HG02798 (cell line): ENCODE data around the gene FBN1.

ENCODE experiments used
- ATAC-seq: cut with Tn5 transposase; IDR thresholded peaks from one replicate; pipeline ENCODE4 v1.9.1; 2021; ENCODE audit warnings: mild to moderate bottlenecking; ENCODE audit not compliant: unreplicated experiment, poor library complexity

Gene FBN1

GRCh38 chr15:48584090-48584811, 61.3 kb downstream of the FBN1 start:
- ATAC-seq: no peak

- ATAC-seq: no peak
Observed at GRCh38 chr15:48582452-48583247, 62.9 kb downstream of the FBN1 start.

DNA sequence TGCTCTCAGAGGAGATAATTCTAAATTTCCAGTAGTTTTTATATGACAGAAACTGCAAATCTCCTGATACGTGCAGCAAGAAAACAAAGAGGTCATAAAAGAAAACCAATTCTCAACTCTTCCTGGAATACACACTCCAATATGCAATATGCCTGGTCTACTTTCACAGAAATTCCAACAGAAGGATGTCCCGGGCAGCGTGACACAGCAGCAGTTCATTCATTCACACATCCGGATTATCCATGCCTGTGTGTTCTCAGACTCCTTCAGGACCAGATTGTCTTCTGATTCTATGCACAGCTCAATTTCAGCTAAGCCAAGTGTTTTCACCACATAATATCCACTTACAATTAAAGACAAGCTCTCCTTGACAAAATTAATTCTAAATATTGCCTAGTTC, 64.3 kb downstream of the FBN1 start:
- no peak for ATAC-seq

GRCh38 chr15:48580736-48581135, 64.8 kb downstream of the FBN1 start:
- no peak for ATAC-seq

- no peak for ATAC-seq
Observed at GRCh38 chr15:48579945-48580671, 65.4 kb downstream of the FBN1 start.

DNA sequence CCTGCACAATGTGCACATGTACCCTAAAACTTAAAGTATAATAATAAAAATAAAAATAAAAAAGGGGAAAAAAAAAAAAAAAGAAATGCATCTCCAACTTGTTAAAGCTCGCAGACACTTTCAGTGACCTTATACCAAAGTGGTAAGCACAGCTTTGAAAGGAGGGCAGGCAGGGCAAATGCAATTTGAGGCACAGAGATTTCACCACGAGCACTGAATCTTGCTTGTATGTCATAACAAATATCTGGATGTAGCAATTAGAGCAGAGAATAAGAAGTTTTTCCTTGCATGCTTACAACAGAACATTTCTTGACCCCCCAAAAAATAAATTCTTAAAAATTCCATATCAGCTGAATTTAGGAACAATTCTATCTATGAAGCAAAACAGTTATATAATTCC, 66.5 kb downstream of the FBN1 start:
- no peak for ATAC-seq

GRCh38 chr15:48577469-48577868, 68.0 kb downstream of the FBN1 start:
- no peak for ATAC-seq

DNA sequence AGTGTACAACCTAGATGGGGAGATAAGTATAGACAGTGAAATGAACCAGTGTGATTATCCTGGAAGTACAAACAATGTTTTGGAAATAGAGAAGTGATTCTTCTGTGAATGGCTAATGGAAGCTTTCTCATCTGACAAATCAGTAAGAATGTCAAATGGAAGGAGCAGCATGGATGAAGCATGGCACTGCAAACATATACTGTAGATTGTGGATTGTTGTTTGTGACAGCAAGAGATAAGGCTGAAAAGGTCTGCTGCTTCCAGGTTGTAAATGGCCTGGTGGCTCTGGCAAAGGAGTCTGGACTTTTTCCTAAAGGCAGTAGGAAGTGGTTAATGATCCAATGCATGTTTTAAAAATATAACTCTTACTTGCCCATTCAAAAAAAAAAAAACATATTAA, 71.3 kb downstream of the FBN1 start:
- no peak for ATAC-seq

DNA sequence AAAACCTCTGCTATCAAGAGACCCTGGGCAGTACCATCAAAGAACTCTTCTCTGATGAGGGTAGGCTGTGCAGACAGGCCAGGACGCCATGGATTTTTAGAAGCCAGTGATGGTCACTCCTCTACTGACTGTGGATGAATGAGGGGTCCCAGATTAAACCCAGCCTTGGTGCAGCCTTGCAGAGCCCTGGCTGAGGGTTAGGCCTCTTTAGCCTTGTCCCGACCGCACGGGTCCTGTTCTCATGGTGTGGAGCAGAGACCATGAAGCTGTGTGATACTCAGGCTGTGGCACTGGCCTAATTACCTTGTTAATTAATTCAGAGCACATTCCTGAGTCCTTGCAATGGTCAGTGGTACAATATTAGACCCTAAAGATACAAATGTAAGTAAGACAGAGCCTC, 71.7 kb downstream of the FBN1 start:
- ATAC-seq: no peak

DNA sequence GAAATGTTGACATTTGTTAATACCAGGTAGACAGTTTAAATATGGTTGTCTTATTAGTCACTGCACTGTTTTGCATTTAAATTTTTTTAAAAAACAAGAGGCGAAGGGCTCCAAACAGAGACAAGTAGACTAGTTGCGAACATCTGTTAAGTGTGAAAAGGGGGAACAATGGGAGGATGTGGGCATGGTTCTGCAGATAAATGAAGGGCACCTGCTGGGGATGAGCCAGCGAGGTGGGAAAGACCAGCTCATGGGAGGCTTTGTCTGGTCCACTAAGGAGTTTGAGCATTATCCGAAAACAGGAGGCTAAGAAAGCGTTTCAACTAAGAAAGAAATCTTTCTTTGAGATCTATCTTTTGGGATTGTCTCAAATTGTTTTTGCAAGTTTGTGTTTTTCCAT, 72.7 kb downstream of the FBN1 start:
- no peak for ATAC-seq

- no peak for ATAC-seq
Observed at GRCh38 chr15:48571510-48571909, 74.0 kb downstream of the FBN1 start.

DNA sequence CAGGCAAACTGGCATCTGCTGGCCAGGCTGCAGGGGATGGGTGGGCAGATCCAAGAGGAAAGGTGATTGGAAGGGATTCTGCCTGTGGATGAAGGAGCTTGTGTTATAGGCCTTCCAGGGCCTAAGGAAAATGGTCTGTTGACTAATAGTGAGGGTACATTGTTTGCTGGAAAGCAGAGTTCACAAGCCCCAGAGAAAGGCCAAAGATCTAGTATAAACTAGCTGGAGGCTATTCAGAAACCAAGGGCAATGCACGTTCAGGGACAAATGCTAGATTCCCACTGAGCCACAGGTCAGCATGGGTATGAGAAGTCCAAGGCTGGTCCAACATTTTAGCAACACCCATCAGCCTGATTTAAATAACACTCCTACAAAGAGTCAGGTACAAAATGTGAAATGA, 74.7 kb downstream of the FBN1 start:
- ATAC-seq: no peak

- peak; percentile 55 for ATAC-seq
Observed at GRCh38 chr15:48569591-48570302, 75.8 kb downstream of the FBN1 start.

- no peak for ATAC-seq
Observed at GRCh38 chr15:48566668-48567067, 78.8 kb downstream of the FBN1 start.

GRCh38 chr15:48565560-48566482, 79.7 kb downstream of the FBN1 start:
- no peak for ATAC-seq

DNA sequence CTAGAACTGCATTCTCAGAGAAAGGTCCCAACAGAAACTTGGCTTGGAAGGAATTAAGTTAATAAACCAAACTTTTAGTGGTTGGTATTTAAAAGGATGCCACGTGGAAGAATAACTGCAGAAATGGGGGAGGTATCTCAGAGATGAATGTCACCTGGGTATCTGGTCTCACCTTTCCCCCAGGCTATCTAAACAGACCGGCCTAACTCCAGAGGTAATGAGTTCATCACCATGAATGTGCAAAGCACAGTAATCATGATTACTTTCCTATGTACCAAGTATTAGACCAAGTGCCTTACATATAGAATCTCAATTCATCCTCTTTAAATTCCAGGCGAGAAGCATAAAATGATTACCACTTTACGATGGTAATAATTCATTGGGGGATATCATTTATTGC, 80.8 kb downstream of the FBN1 start:
- ATAC-seq: no peak

- no peak for ATAC-seq
Observed at GRCh38 chr15:48563934-48564333, 81.6 kb downstream of the FBN1 start.

GRCh38 chr15:48560321-48561051, 85.0 kb downstream of the FBN1 start:
- peak; percentile 91 for ATAC-seq

DNA sequence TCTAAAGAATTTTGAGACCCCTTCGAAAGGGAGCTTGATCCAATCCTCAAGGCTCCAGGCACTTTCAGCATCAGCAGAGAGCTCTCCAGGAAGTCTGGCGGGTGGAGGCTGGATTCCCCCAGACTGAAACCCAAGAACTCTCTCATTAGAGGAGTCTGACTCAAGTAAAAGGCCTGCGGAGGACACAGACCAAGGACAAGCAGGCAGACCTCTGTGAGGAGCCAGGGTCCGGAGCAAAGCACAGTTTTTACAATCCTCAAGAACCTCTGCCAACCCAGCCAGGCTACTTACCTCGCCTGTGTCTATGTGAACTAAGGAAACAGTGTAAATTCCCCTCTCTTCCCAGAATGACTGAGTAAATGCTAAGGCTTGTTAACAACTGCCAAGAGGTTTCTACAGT, 86.2 kb downstream of the FBN1 start:
- ATAC-seq: no peak
